TTC549 (cell line): ENCODE data around the gene THRB.

Experiments used
- FAIRE-seq: peaks from 2 replicates; lab custom pipeline; 2012; peaks lifted over from hg19 to GRCh38; lab: Jason Lieb, UNC

THRB gene

GRCh38 chr3:24374801-24375200 is 119.8 kb downstream of the THRB start:
- no peak for FAIRE-seq

- FAIRE-seq, result no peak
These were observed 121.3 kb downstream of the THRB start for GRCh38 chr3:24373198-24373959.

GRCh38 chr3:24372559-24373197 is 122.0 kb downstream of the THRB start:
- no peak for FAIRE-seq

GRCh38 chr3:24370352-24371090 is 124.1 kb downstream of the THRB start:
- no peak for FAIRE-seq

- FAIRE-seq, result no peak
These were observed 126.0 kb downstream of the THRB start for GRCh38 chr3:24368605-24369004.

- FAIRE-seq, result no peak
These were observed 126.9 kb downstream of the THRB start for GRCh38 chr3:24367664-24368264.

GRCh38 chr3:24367216-24367615 is 127.4 kb downstream of the THRB start:
- FAIRE-seq, result no peak

- no peak for FAIRE-seq
These were observed 129.5 kb downstream of the THRB start for GRCh38 chr3:24365168-24365567.

GRCh38 chr3:24364359-24364758 is 130.3 kb downstream of the THRB start:
- no peak for FAIRE-seq

- no peak for FAIRE-seq
These were observed 131.4 kb downstream of the THRB start for GRCh38 chr3:24363242-24363641.

GRCh38 chr3:24361623-24362022 is 133.0 kb downstream of the THRB start:
- FAIRE-seq, result no peak

- FAIRE-seq, result no peak
These were observed 133.7 kb downstream of the THRB start for GRCh38 chr3:24360957-24361356.

- no peak for FAIRE-seq
These were observed 134.8 kb downstream of the THRB start for GRCh38 chr3:24359645-24360462.

- no peak for FAIRE-seq
These were observed 135.5 kb downstream of the THRB start for GRCh38 chr3:24359102-24359501.

- FAIRE-seq, result no peak
These were observed 137.0 kb downstream of the THRB start for GRCh38 chr3:24357635-24358034.

GRCh38 chr3:24355806-24356205 is 138.8 kb downstream of the THRB start:
- no peak for FAIRE-seq

GRCh38 chr3:24354230-24354629 is 140.4 kb downstream of the THRB start:
- FAIRE-seq, result no peak

- FAIRE-seq, result no peak
These were observed 141.6 kb downstream of the THRB start for GRCh38 chr3:24352893-24353553.

GRCh38 chr3:24351779-24352469 is 142.7 kb downstream of the THRB start:
- no peak for FAIRE-seq

- FAIRE-seq, result no peak
These were observed 145.2 kb downstream of the THRB start for GRCh38 chr3:24349367-24350019.
